ENCODE measurements around the gene IGF1R.

DNA sequence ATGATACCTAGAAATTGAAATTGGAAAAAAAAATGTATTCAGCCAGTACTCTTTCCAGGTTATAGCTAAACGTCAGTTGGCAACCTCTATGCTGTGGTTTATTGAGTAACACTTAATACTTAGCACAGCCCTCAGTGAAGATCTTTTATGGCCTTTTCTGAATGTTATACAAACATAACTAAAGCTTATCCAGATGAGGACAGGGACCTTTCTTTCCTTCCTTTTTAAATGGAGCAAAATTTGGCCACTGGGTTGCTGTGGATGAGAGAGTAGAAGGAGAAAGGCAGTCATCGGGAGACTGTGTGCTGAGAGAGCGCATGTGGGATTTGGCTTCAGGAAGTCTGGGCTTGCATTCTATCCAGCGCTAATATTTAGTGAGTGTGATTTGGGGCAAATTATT lies 36.1 kb downstream of the IGF1R start:
- TF ChIP-seq, protein P1, sequence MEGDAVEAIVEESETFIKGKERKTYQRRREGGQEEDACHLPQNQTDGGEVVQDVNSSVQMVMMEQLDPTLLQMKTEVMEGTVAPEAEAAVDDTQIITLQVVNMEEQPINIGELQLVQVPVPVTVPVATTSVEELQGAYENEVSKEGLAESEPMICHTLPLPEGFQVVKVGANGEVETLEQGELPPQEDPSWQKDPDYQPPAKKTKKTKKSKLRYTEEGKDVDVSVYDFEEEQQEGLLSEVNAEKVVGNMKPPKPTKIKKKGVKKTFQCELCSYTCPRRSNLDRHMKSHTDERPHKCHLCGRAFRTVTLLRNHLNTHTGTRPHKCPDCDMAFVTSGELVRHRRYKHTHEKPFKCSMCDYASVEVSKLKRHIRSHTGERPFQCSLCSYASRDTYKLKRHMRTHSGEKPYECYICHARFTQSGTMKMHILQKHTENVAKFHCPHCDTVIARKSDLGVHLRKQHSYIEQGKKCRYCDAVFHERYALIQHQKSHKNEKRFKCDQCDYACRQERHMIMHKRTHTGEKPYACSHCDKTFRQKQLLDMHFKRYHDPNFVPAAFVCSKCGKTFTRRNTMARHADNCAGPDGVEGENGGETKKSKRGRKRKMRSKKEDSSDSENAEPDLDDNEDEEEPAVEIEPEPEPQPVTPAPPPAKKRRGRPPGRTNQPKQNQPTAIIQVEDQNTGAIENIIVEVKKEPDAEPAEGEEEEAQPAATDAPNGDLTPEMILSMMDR (IDR thresholded peaks at IDR 0.05), result no peak
- no peak for TF ChIP-seq POLR2A (IDR thresholded peaks at IDR 0.05)
- no peak for TF ChIP-seq POLR2AphosphoS5 (IDR thresholded peaks at IDR 0.05)

All from transverse colon (tissue), 4 donors.